Astrocyte (in vitro differentiated cells and primary cell): Measurements from ENCODE around the gene IL20.

ENCODE experiments used
- EZH2 ChIP-seq: IDR thresholded peaks from 2 replicates; pipeline ENCODE4 v1.6.1; 2012; ENCODE audit warnings: mild to moderate bottlenecking, low read length, inconsistent platforms; ENCODE audit not compliant: insufficient read depth
- TF ChIP-seq, protein P1 (sequence below): IDR thresholded peaks from 2 replicates; pipeline ENCODE4 v1.5.1; 2011; ENCODE audit warnings: low read depth, mild to moderate bottlenecking, inconsistent platforms, low read length, moderate library complexity; ENCODE audit not compliant: insufficient read depth

DNA sequence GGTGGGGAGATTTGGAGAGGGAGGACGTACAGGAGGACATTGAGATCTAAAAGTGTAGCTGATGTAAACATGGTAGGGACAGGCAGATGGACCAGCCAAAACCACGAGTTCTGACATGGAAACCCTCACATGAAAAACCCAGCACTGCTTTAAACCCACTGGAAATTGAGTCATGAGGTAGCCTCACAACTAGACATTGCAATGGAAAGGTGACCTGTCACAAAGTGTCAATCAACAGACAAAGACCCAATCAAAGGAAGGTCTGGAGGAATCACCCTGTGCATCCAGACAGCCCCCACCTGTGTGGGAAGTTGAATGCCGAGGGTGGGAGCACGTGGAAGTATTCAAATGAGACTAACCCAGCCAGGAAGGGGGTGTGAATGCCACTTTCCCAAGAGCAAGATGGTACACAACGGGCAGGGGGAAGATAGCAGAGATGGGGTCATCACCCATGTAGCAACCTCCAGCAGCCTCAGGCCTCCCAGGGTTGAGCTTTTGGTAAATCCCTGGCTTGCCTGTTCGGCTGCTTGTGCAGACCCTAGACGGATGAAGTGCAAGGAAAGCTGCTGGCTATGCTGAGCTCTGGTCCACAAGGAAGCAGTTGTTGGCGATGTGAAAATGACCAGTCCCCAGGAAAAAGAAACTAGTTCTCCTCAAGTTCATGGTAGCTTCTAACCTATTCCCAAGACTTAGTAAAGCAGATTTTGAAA, 50.7 kb downstream of the IL20 start:
- no peak for TF ChIP-seq EZH2
- TF ChIP-seq, protein P1, sequence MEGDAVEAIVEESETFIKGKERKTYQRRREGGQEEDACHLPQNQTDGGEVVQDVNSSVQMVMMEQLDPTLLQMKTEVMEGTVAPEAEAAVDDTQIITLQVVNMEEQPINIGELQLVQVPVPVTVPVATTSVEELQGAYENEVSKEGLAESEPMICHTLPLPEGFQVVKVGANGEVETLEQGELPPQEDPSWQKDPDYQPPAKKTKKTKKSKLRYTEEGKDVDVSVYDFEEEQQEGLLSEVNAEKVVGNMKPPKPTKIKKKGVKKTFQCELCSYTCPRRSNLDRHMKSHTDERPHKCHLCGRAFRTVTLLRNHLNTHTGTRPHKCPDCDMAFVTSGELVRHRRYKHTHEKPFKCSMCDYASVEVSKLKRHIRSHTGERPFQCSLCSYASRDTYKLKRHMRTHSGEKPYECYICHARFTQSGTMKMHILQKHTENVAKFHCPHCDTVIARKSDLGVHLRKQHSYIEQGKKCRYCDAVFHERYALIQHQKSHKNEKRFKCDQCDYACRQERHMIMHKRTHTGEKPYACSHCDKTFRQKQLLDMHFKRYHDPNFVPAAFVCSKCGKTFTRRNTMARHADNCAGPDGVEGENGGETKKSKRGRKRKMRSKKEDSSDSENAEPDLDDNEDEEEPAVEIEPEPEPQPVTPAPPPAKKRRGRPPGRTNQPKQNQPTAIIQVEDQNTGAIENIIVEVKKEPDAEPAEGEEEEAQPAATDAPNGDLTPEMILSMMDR: no peak
